Ovary (tissue), 9 donors: ENCODE data around the gene ZIC2. TPM values are rescaled to one million over a fixed set of nuclear protein-coding genes. Genes with fewer than 3 reads are reported as not detected.

Source experiments
- DNase-seq, 5 donors: peaks; one replicate each; pipeline ENCODE4 v3.0.0-alpha.2; 2019 to 2020
- H3K27ac ChIP-seq, 2 donors: fragments of 200-600 bp; one replicate each; pipeline versions ENCODE4 v1.5.1 to v1.8.0; 2019 to 2022
- H3K27me3 ChIP-seq: fragments of 200-600 bp; one replicate; pipeline ENCODE4 v1.8.0; 2022
- H3K36me3 ChIP-seq: fragments of 200-600 bp; sonication (generic); one replicate; pipeline ENCODE4 v1.5.1; 2019
- H3K4me1 ChIP-seq: one replicate; pipeline ENCODE4 v1.8.1; 2013; ENCODE audit warnings: mild to moderate bottlenecking, moderate library complexity; ENCODE audit not compliant: insufficient read depth
- H3K4me3 ChIP-seq: fragments of 200-600 bp; sonication (generic); one replicate; pipeline ENCODE4 v1.5.1; 2017
- H3K9me3 ChIP-seq, 2 donors: fragments of 200-600 bp in 1 of 2; sonication (generic) in 1 of 2; one replicate each; pipeline versions ENCODE4 v1.5.1 to v1.8.1; 2013 to 2019; ENCODE audit warnings: mild to moderate bottlenecking in 1 of 2, moderate library complexity in 1 of 2
- CTCF ChIP-seq, 3 donors: fragments of 450-650 bp in 2 of 3; fragments of 200-600 bp in 1 of 3; IDR thresholded peaks; one replicate each; pipeline versions ENCODE4 v1.5.1 to v1.8.0; 2016 to 2022; ENCODE audit warnings: antibody characterized with exemption in 3 of 3, mild to moderate bottlenecking in 1 of 3
- EP300 ChIP-seq: sonication (generic); formaldehyde crosslinking; IDR thresholded peaks from one replicate; pipeline ENCODE4 v1.6.1; 2017; ENCODE audit warnings: antibody characterized with exemption
- POLR2A ChIP-seq: fragments of 450-650 bp; IDR thresholded peaks from one replicate; pipeline ENCODE4 v1.6.1; 2017; ENCODE audit warnings: antibody characterized with exemption, mild to moderate bottlenecking, moderate library complexity
- WGBS, 3 donors: extraction: QIAGEN DNeasy Blood & Tissue Kit in 1 of 3; methylation state at CpG; one replicate each; pipeline versions ENCODE4 v1.1.5 to v1.1.7; 2013 to 2017; 5-methylcytosine and 5-hydroxymethylcytosine counted together
- intact Hi-C, 4 donors: fragments of 100-400 bp; cut with DNase I; formaldehyde crosslinking; loops; one replicate each; pipeline versions ENCODE4 v1.11.0 to v1.15.1; 2022 to 2023
- polyA plus RNA-seq, 2 donors: library from polyadenylated mRNA; stranded (reverse); fragments of 200-250 nt in 1 of 2; fragments of 350-450 nt in 1 of 2; fragmentation: Illumina TruSeq in 1 of 2; extraction: RNeasy Lipid Tissue Mini Kit (QIAGEN cat#74804) in 1 of 2; gene quantifications; one replicate each; pipeline ENCODE4 v1.2.3, GENCODE V29; 2013 to 2014
- total RNA-seq, 7 donors: library from RNA; depleted of rRNA in 2 of 7; stranded (reverse); fragments of >200 nt in 2 of 7; fragmentation: NEBNext Ultra II Directional in 3 of 7; extraction: Animal tissue kit (Norgen Biotek cat#: 25700) in 3 of 7; gene quantifications; one replicate each; pipeline versions ENCODE4 v1.1.0 to v1.2.4, GENCODE V29; 2016 to 2023
- donor health status: DM: no; HTN: no; CAD: no; lungs with moderate emphysema.
- donor health status: DM: no; HTN: no; CAD: no.
- donor health status: Bipolar disorder and iron deficiency.
- donor health status: DM: yes; HTN: yes; CAD: no.
- donor health status: DM: no; HTN: no; CAD: no.
- donor health status: DM: yes; HTN: yes; CAD: no.

Gene ZIC2
- total and polyA plus RNA-seq, 9 donors: 0.02 to 0.36 (median 0.07) TPM; not detected in 6

- 2% methylated on average over 30 to 76 of the region's 76 CpGs for WGBS, 3 donors
Observed at GRCh38 chr13:99980201-99980823, 1.3 kb upstream of the ZIC2 start.

GRCh38 chr13:99980824-99981734 lies 505 bp upstream of the ZIC2 start:
- 2% methylated on average over 61 to 108 of the region's 110 CpGs for WGBS, 3 donors
- intact Hi-C loops: no loop called here
- H3K4me1 ChIP-seq: peaks cover 13% of the 10 kb centered on the region
- no peak overlapping the region for H3K27ac ChIP-seq
- H3K4me3 ChIP-seq: peak overlapping the region; percentile 39
- H3K27me3 ChIP-seq: peaks cover 5% of the 10 kb centered on the region
- peaks cover 0 to 5% of the 10 kb centered on the region in 2 donors for H3K9me3 ChIP-seq
- no peak for TF ChIP-seq CTCF (IDR thresholded peaks at IDR 0.05)
- TF ChIP-seq POLR2A: no peak
- TF ChIP-seq EP300: no peak
- peak in 1 of 5 donors; percentile 29 for DNase-seq
- H3K36me3 ChIP-seq: no peaks in the 10 kb centered on the region

More at GRCh38 chr13:99980201-99980823, 1.3 kb upstream of the ZIC2 start:
- DNase-seq: peak in 4 of 5 donors; percentile 34 to 70 (median 44)
- TF ChIP-seq EP300 (no peak), POLR2A (no peak), CTCF (IDR thresholded peaks at IDR 0.05) (no peak)
- no peak overlapping the region for H3K27ac ChIP-seq
- H3K4me1 ChIP-seq: peaks cover 13% of the 10 kb centered on the region
- peaks cover 0 to 12% of the 10 kb centered on the region in 2 donors for H3K9me3 ChIP-seq
- no peaks in the 10 kb centered on the region for H3K36me3 ChIP-seq
- H3K4me3 ChIP-seq: peak overlapping the region; percentile 39
- peaks cover 5% of the 10 kb centered on the region for H3K27me3 ChIP-seq
- intact Hi-C loops: no loop called here

GRCh38 chr13:99982036-99982730 lies 599 bp downstream of the ZIC2 start:
- WGBS, 3 donors: 2 to 4% (median 3%) methylated on average over 62 to 98 of the region's 98 CpGs
- DNase-seq: peak in 1 of 5 donors; percentile 18
- Histone ChIP-seq H3K27me3 (peaks cover 5% of the 10 kb centered on the region), H3K4me3 (peak overlapping the region; percentile 39), H3K9me3 (peaks cover 0 to 5% of the 10 kb centered on the region in 2 donors), H3K36me3 (no peaks in the 10 kb centered on the region), H3K27ac (no peak overlapping the region), H3K4me1 (peaks cover 13% of the 10 kb centered on the region)
- TF ChIP-seq CTCF (IDR thresholded peaks at IDR 0.05): no peak
- TF ChIP-seq EP300: no peak
- no peak for TF ChIP-seq POLR2A
- intact Hi-C loops: no loop called here

GRCh38 chr13:99982731-99983498 lies 1.3 kb downstream of the ZIC2 start:
- Histone ChIP-seq H3K9me3 (peaks cover 0 to under 1% of the 10 kb centered on the region in 2 donors), H3K4me3 (no peak overlapping the region), H3K27me3 (peaks cover 5% of the 10 kb centered on the region), H3K36me3 (no peaks in the 10 kb centered on the region), H3K4me1 (peaks cover 13% of the 10 kb centered on the region), H3K27ac (no peak overlapping the region)
- no peak for TF ChIP-seq POLR2A
- WGBS, 3 donors: 10 to 11% (median 11%) methylated on average over 45 to 48 of the region's 48 CpGs
- intact Hi-C loops: no loop called here
- no peak for DNase-seq
